ENCODE data around the gene ERFL. TPM values are rescaled to one million over a fixed set of nuclear protein-coding genes. Genes with fewer than 3 reads are reported as not detected.

Gene ERFL
- total and polyA plus RNA-seq, 2 of the 8 experiments (the other 6 are each of a cell fraction or from before 2014, with no cell fraction given), result 0.12 TPM; not detected in 1

DNA sequence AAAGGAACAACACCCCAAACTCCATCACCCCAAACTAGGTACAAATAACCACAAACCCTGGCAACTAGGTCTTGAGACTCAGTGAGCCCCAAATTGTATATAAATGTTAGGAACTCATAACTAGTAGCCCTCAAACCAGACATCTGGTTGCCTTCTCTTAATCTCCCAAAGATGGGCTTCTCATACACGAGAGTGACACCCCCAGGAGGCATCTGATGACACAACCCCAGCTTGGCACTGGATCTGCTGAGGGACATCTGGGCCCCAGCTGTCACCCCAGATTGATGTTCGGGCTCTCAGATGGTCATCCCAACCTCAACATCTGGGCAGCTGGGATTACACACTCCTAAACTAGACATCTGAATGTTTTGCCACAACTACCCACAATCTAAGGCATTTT, 16.1 kb upstream of the ERFL start:
- no peak overlapping the region for H3K4ac ChIP-seq (replicated peaks; ENCODE audit: insufficient read length, low read depth, low read length)
- H2AFZ ChIP-seq (ENCODE audit: low read length), result no peak overlapping the region
- no peak overlapping the region for H2BK5ac ChIP-seq (ENCODE audit: low read depth, low read length)
- H3K79me2 ChIP-seq (ENCODE audit: control insufficient read depth in 1 of 2, insufficient read depth in 2 of 2, low read length in 2 of 2), result no peaks in the 10 kb centered on the region
- H3K4me3 ChIP-seq (ENCODE audit: extremely low read depth in 1 of 4, insufficient read depth in 2 of 4, low read depth in 3 of 4, low read length in 4 of 4), result no peak overlapping the region
- no peaks in the 10 kb centered on the region for H3K36me3 ChIP-seq (ENCODE audit: control insufficient read depth in 2 of 4, insufficient read depth in 4 of 4, low read length in 3 of 4)
- H3K9ac ChIP-seq (replicated peaks in 1 of 4; ENCODE audit: extremely low read depth in 1 of 4, low read depth in 3 of 4, low read length in 3 of 4), result no peak overlapping the region
- H3K4me1 ChIP-seq (replicated peaks in 1 of 4; ENCODE audit: control insufficient read depth in 3 of 4, insufficient read depth in 4 of 4, low read length in 3 of 4), result no peaks in the 10 kb centered on the region; a peak in 2 of 7 replicates
- peaks cover 9% of the 10 kb centered on the region; the same call in 1 of the 2 replicates for H3K23me2 ChIP-seq (ENCODE audit: low read depth, low read length)
- H3K79me1 ChIP-seq (ENCODE audit: low read depth, low read length), result no peaks in the 10 kb centered on the region
- H3K9me3 ChIP-seq (ENCODE audit: insufficient read depth in 2 of 2, low read depth in 1 of 2, low read length in 1 of 2), result no peaks in the 10 kb centered on the region
- POLR2A ChIA-PET (ENCODE audit: partially characterized antibody), result interaction anchor here (2.0 to 5.4 kb wide), 2 partner anchors 72 to 80 kb away, joined by 8 to 26 read pairs; no protein-coding TSS in a partner anchor
- no peak overlapping the region for H3K27ac ChIP-seq (ENCODE audit: low read depth, low read length)
- H2BK20ac ChIP-seq (ENCODE audit: low read length), result no peak overlapping the region
- no peak overlapping the region; the same call in 1 of the 2 replicates for H4K8ac ChIP-seq (ENCODE audit: extremely low read depth, insufficient read depth, low read length)
- H3K56ac ChIP-seq (replicated peaks; ENCODE audit: insufficient read length, low read depth, low read length), result no peak overlapping the region
- no peak overlapping the region for H2BK120ac ChIP-seq (replicated peaks; ENCODE audit: low read depth, low read length)
- H3K14ac ChIP-seq (ENCODE audit: insufficient read length), result no peak overlapping the region
- WGBS, 2 experiments (ENCODE audit: extremely low coverage in 1 of 2, insufficient coverage in 1 of 2, insufficient read length in 1 of 2, insufficient replicate concordance in 2 of 2, low coverage in 1 of 2, low lambda C conversion rate in 2 of 2, missing lambda C conversion rate in 1 of 2), result 83% methylated on average over 2 of the region's 2 CpGs; no CpG with 5 or more reads in 1 of the 2 experiments
- no peak overlapping the region for H2BK12ac ChIP-seq (ENCODE audit: low read depth, low read length)
- no peak overlapping the region for H4K5ac ChIP-seq (ENCODE audit: insufficient read length, low read depth, low read length)
- H2BK15ac ChIP-seq (ENCODE audit: low read length), result no peak overlapping the region
- H4K20me1 ChIP-seq (replicated peaks in 1 of 2; ENCODE audit: control insufficient read depth in 1 of 2, insufficient read depth in 2 of 2, low read length in 2 of 2), result no peaks in the 10 kb centered on the region
- DNase-seq (ENCODE audit: low read depth in 1 of 2, low spot score in 2 of 2) (no peak), FAIRE-seq (no peak)
- H3K4me2 ChIP-seq (ENCODE audit: insufficient read depth in 1 of 2, low read depth in 2 of 2, low read length in 2 of 2), result no peak overlapping the region
- H3K23ac ChIP-seq (ENCODE audit: insufficient read length), result no peak overlapping the region
- H4K91ac ChIP-seq (replicated peaks; ENCODE audit: insufficient read length, low read length), result no peak overlapping the region
- no peak overlapping the region for H3K18ac ChIP-seq (ENCODE audit: extremely low read depth, low read length)
- no peak overlapping the region for H2AK5ac ChIP-seq (ENCODE audit: low read depth, low read length)
- CTCF ChIA-PET (ENCODE audit: partially characterized antibody), result interaction anchor here (1.3 to 8.0 kb wide), 7 partner anchors 7 to 71 kb away, joined by 3 to 51 read pairs (median 9); no protein-coding TSS in a partner anchor
- H3K27me3 ChIP-seq (replicated peaks in 1 of 4; ENCODE audit: control insufficient read depth in 3 of 4, extremely low read depth in 1 of 4, insufficient read depth in 3 of 4, low read length in 3 of 4), result peaks cover 9 to 21% (median 19%) of the 10 kb centered on the region in 4 experiments
- TF ChIP-seq TAF7 (optimal IDR thresholded peaks at IDR 0.05; ENCODE audit: borderline replicate concordance, low read depth, low read length), result no peak
- TF ChIP-seq BRCA1 (IDR thresholded peaks at IDR 0.05; ENCODE audit: low read depth, low read length), result no peak
- TF ChIP-seq, protein P1, sequence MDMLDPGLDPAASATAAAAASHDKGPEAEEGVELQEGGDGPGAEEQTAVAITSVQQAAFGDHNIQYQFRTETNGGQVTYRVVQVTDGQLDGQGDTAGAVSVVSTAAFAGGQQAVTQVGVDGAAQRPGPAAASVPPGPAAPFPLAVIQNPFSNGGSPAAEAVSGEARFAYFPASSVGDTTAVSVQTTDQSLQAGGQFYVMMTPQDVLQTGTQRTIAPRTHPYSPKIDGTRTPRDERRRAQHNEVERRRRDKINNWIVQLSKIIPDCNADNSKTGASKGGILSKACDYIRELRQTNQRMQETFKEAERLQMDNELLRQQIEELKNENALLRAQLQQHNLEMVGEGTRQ (IDR thresholded peaks at IDR 0.05; ENCODE audit: low read length), result no peak
- no peak for TF ChIP-seq NANOG (IDR thresholded peaks at IDR 0.05; ENCODE audit: insufficient read depth, low read depth, low read length, poor library complexity, severe bottlenecking)
- no peak for TF ChIP-seq SUZ12 (IDR thresholded peaks at IDR 0.05; ENCODE audit: low read length)
- TF ChIP-seq BACH1 (IDR thresholded peaks at IDR 0.05; ENCODE audit: low read length), result no peak
- TF ChIP-seq JUN (IDR thresholded peaks at IDR 0.05; ENCODE audit: low read depth, low read length), result no peak
- no peak for TF ChIP-seq TCF12 (IDR thresholded peaks at IDR 0.05; ENCODE audit: low read depth, low read length)
- TF ChIP-seq POLR2A (IDR thresholded peaks at IDR 0.05; ENCODE audit: control extremely low read depth in 1 of 2, low read depth in 2 of 2, low read length in 2 of 2), result no peak
- TF ChIP-seq KDM4A (IDR thresholded peaks at IDR 0.05; ENCODE audit: low read depth, low read length, severe bottlenecking), result no peak

Data from H1 (cell line).